Nephron (organoid): Measurements from ENCODE around the gene MND1.

Experiments used
- H3K27ac Mint-ChIP-seq, 3 experiments: 2 replicates each; pipeline ENCODE4 v1.8.0; 2020; ENCODE audit warnings: mixed read lengths in 3 of 3, mild to moderate bottlenecking in 2 of 3, moderate library complexity in 1 of 3
- H3K27me3 Mint-ChIP-seq: 2 replicates; pipeline ENCODE4 v1.8.0; 2021; ENCODE audit warnings: low read depth, mild to moderate bottlenecking, moderate library complexity, mixed read lengths
- H3K36me3 Mint-ChIP-seq: 2 replicates; pipeline ENCODE4 v1.8.0; 2020; ENCODE audit warnings: low read depth, mixed read lengths
- H3K4me1 Mint-ChIP-seq: 2 replicates; pipeline ENCODE4 v1.8.0; 2020; ENCODE audit warnings: mixed read lengths
- H3K4me3 Mint-ChIP-seq, 3 experiments: 2 replicates each; pipeline ENCODE4 v1.8.0; 2020; ENCODE audit warnings: mild to moderate bottlenecking in 3 of 3, mixed read lengths in 3 of 3, moderate library complexity in 2 of 3
- H3K9me3 Mint-ChIP-seq: 2 replicates; pipeline ENCODE4 v1.8.0; 2020; ENCODE audit warnings: mixed read lengths
- CTCF ChIP-seq, 3 experiments: fragments of 200-600 bp; sonication (generic); IDR thresholded peaks; one replicate each; pipeline ENCODE4 v1.5.0; 2021; ENCODE audit warnings: antibody characterized with exemption in 3 of 3; ENCODE audit not compliant: unreplicated experiment in 3 of 3

Gene MND1

GRCh38 chr4:153344131-153345011 is at the start of gene MND1:
Gene MND1 (plus strand): TSS chr4:153344688. CDS start chr4:153344738, 50 bp downstream.
- Mint-ChIP-seq H3K9me3 (no peaks in the 10 kb centered on the region), H3K27me3 (peaks cover 4% of the 10 kb centered on the region), H3K36me3 (peaks cover 7% of the 10 kb centered on the region), H3K27ac (peak within 1 kb of the TSS; percentile 88 to 91 (median 89)), H3K4me1 (peaks cover 26% of the 10 kb centered on the region), H3K4me3 (peak within 1 kb of the TSS; percentile 94 to 98 (median 96))
- TF ChIP-seq CTCF (IDR thresholded peaks at IDR 0.05; ENCODE audit: unreplicated experiment in 3 of 3), result peak; percentile 98 to 99 (median 99)

- Mint-ChIP-seq H3K9me3 (peaks cover 8% of the 10 kb centered on the region), H3K27me3 (peaks cover 3% of the 10 kb centered on the region), H3K4me3 (no peak overlapping the region), H3K4me1 (peaks cover 36% of the 10 kb centered on the region), H3K36me3 (peaks cover 78% of the 10 kb centered on the region), H3K27ac (peak overlapping the region in 2 of 3 experiments; percentile 81 to 95)
- TF ChIP-seq CTCF (IDR thresholded peaks at IDR 0.05; ENCODE audit: unreplicated experiment in 3 of 3), result no peak
These were observed 49.2 kb upstream of the MND1 start for GRCh38 chr4:153295131-153295755.

- H3K36me3 Mint-ChIP-seq, result peaks cover 87% of the 10 kb centered on the region
- H3K4me1 Mint-ChIP-seq, result peaks cover 36% of the 10 kb centered on the region
- no peak for TF ChIP-seq CTCF (IDR thresholded peaks at IDR 0.05; ENCODE audit: unreplicated experiment in 3 of 3)
- peaks cover 10% of the 10 kb centered on the region for H3K9me3 Mint-ChIP-seq
- peaks cover 3% of the 10 kb centered on the region for H3K27me3 Mint-ChIP-seq
- peak overlapping the region; percentile 81 to 95 (median 95) for H3K27ac Mint-ChIP-seq
- H3K4me3 Mint-ChIP-seq, result peak overlapping the region in 2 of 3 experiments; percentile 41 to 48
These were observed 48.3 kb upstream of the MND1 start for GRCh38 chr4:153296040-153296823.

- Mint-ChIP-seq H3K27me3 (peaks cover 3% of the 10 kb centered on the region), H3K27ac (peak overlapping the region; percentile 81 to 95 (median 95)), H3K4me3 (peak overlapping the region in 1 of 3 experiments; percentile 48), H3K36me3 (peaks cover 89% of the 10 kb centered on the region), H3K4me1 (peaks cover 36% of the 10 kb centered on the region), H3K9me3 (peaks cover 18% of the 10 kb centered on the region)
- TF ChIP-seq CTCF (IDR thresholded peaks at IDR 0.05; ENCODE audit: unreplicated experiment in 3 of 3), result no peak
These were observed 47.4 kb upstream of the MND1 start for GRCh38 chr4:153297116-153297515.

GRCh38 chr4:153310793-153311192 is 33.7 kb upstream of the MND1 start:
- Mint-ChIP-seq H3K27ac (no peak overlapping the region), H3K4me3 (no peak overlapping the region), H3K4me1 (no peaks in the 10 kb centered on the region), H3K9me3 (peaks cover 2% of the 10 kb centered on the region), H3K36me3 (peaks cover 72% of the 10 kb centered on the region), H3K27me3 (no peaks in the 10 kb centered on the region)
- no peak for TF ChIP-seq CTCF (IDR thresholded peaks at IDR 0.05; ENCODE audit: unreplicated experiment in 3 of 3)
